Measurements from ENCODE around the gene SLC8A3. TPM values are rescaled to one million over a fixed set of nuclear protein-coding genes. Genes with fewer than 3 reads are reported as not detected.
A peak's percentile ranks its signal among the peaks of the same experiment; 100 is the strongest.

The SLC8A3 gene
- total RNA-seq, 2 donors from 2014 or later, result under 0.01 to 0.66 TPM

GRCh38 chr14:70018713-70019211 is 170.0 kb downstream of the SLC8A3 start:
- 58 to 75% methylated on average over 2 to 9 of the region's 9 CpGs for WGBS, 2 donors
- intact Hi-C loops (cut with DNase I), result no loop called here
- ATAC-seq (no peak), DNase-seq (peak in 1 of 4 donors; percentile 19)
- H3K36me3 ChIP-seq (replicated peaks in 1 of 2; ENCODE audit: insufficient read depth in 1 of 2, low read depth in 2 of 2), result no peaks in the 10 kb centered on the region
- no peak for TF ChIP-seq CTCF (IDR thresholded peaks at IDR 0.05)
- TF ChIP-seq POLR2A (IDR thresholded peaks at IDR 0.05), result no peak
- H3K27ac ChIP-seq, result no peak overlapping the region
- H3K9me3 ChIP-seq, result no peaks in the 10 kb centered on the region
- H3K4me1 ChIP-seq, result no peaks in the 10 kb centered on the region
- H3K27me3 ChIP-seq, result no peaks in the 10 kb centered on the region
- H3K4me3 ChIP-seq, result no peak overlapping the region

DNA sequence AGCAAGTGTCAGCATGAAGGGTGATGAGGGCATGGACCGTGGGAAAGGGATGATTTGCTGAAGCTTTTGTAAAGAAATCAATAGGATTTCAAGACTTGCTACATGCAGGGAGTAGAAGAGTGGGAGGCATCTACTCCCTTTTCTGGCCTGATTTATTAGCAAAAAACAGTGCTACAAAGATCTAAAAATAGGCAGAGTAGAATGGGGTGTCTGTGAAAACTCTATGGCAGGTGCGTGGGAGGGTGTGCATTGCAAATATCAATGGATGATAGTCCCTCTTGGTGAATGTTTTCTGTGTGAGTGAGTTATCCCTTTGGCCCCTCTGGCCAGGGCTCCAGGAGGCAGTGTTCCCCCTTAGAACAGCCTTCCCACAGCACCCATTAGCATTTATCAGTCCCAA is 170.5 kb downstream of the SLC8A3 start:
- Histone ChIP-seq H3K27ac (no peak overlapping the region), H3K4me1 (no peaks in the 10 kb centered on the region), H3K27me3 (no peaks in the 10 kb centered on the region), H3K9me3 (no peaks in the 10 kb centered on the region), H3K36me3 (replicated peaks in 1 of 2; ENCODE audit: insufficient read depth in 1 of 2, low read depth in 2 of 2) (no peaks in the 10 kb centered on the region), H3K4me3 (no peak overlapping the region)
- intact Hi-C loops (cut with DNase I), result no loop called here
- ATAC-seq, result no peak
- WGBS, 2 donors, result 66 to 80% methylated on average over 2 of the region's 2 CpGs
- TF ChIP-seq CTCF (IDR thresholded peaks at IDR 0.05) (no peak), POLR2A (IDR thresholded peaks at IDR 0.05) (no peak)
- no peak for DNase-seq

DNA sequence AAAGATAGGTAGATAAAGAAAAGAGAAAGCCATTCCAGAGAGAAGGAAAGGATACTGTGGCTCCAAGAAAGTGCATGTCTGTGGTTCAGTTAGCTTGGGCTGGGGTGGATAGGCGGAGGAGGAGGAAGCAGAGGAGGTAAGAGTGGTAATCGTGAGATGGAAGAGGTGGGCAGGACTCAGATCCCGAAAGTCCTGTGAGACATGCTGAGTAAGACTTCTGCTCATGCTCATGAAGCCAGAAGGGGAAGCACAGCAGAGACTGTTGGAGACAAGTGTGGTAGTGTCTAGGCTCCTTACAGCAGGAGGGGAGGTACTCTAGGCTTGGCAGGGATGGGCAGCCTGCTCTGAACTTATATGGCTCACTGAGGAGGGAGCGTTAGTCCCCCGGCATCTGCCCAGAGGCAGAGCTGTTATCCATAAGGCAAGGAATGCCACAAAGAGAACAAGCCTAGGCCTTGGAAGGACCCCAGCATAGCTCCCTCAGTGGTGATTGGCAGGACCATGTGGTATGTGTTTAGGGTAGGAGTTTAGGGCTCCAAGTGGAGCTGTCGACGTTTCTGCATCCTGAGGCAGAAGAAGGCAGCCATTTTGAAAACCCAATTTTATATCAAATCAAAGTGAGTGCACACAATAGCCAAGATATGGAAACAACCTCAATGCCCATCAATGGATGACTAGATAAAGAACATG is 174.2 kb downstream of the SLC8A3 start:
- intact Hi-C loops (cut with DNase I), result no loop called here
- Histone ChIP-seq H3K27me3 (no peaks in the 10 kb centered on the region), H3K36me3 (replicated peaks in 1 of 2; ENCODE audit: insufficient read depth in 1 of 2, low read depth in 2 of 2) (no peaks in the 10 kb centered on the region), H3K4me1 (no peaks in the 10 kb centered on the region), H3K4me3 (no peak overlapping the region), H3K27ac (no peak overlapping the region), H3K9me3 (no peaks in the 10 kb centered on the region)
- DNase-seq (no peak), ATAC-seq (no peak)
- no peak for TF ChIP-seq CTCF (IDR thresholded peaks at IDR 0.05)
- WGBS, 2 donors, result 80 to 84% methylated on average over 7 of the region's 7 CpGs

- no peaks in the 10 kb centered on the region for H3K4me1 ChIP-seq
- peak; percentile 42 to 82 (median 72) for TF ChIP-seq CTCF (IDR thresholded peaks at IDR 0.05)
- no peak for TF ChIP-seq POLR2A (IDR thresholded peaks at IDR 0.05)
- ATAC-seq (peak; percentile 67), DNase-seq (peak; percentile 42 to 74 (median 60))
- WGBS, 2 donors, result 40 to 61% methylated on average over 2 of the region's 2 CpGs
- H3K36me3 ChIP-seq (replicated peaks in 1 of 2; ENCODE audit: insufficient read depth in 1 of 2, low read depth in 2 of 2), result no peaks in the 10 kb centered on the region
- no peak overlapping the region for H3K27ac ChIP-seq
- H3K27me3 ChIP-seq, result no peaks in the 10 kb centered on the region
- intact Hi-C loops (cut with DNase I), result no loop called here
- H3K9me3 ChIP-seq, result no peaks in the 10 kb centered on the region
- no peak overlapping the region for H3K4me3 ChIP-seq
Observed at GRCh38 chr14:70013271-70013873, 175.4 kb downstream of the SLC8A3 start.
